Ureter (tissue), 1 donor: ENCODE data around the gene SLC24A4. TPM values are rescaled to one million over a fixed set of nuclear protein-coding genes. Genes with fewer than 3 reads are reported as not detected.

Source experiments
- DNase-seq: peaks from one replicate; pipeline ENCODE4 v3.0.0-alpha.2; 2020; ENCODE audit warnings: low spot score
- total RNA-seq: library from RNA; stranded (reverse); gene quantifications from one replicate; pipeline ENCODE4 v1.2.4, GENCODE V29; 2023
- donor health status: DM: yes; HTN: yes; CAD: no.

The SLC24A4 gene, protein sequence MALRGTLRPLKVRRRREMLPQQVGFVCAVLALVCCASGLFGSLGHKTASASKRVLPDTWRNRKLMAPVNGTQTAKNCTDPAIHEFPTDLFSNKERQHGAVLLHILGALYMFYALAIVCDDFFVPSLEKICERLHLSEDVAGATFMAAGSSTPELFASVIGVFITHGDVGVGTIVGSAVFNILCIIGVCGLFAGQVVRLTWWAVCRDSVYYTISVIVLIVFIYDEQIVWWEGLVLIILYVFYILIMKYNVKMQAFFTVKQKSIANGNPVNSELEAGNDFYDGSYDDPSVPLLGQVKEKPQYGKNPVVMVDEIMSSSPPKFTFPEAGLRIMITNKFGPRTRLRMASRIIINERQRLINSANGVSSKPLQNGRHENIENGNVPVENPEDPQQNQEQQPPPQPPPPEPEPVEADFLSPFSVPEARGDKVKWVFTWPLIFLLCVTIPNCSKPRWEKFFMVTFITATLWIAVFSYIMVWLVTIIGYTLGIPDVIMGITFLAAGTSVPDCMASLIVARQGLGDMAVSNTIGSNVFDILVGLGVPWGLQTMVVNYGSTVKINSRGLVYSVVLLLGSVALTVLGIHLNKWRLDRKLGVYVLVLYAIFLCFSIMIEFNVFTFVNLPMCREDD
- 0.75 TPM for total RNA-seq

DNA sequence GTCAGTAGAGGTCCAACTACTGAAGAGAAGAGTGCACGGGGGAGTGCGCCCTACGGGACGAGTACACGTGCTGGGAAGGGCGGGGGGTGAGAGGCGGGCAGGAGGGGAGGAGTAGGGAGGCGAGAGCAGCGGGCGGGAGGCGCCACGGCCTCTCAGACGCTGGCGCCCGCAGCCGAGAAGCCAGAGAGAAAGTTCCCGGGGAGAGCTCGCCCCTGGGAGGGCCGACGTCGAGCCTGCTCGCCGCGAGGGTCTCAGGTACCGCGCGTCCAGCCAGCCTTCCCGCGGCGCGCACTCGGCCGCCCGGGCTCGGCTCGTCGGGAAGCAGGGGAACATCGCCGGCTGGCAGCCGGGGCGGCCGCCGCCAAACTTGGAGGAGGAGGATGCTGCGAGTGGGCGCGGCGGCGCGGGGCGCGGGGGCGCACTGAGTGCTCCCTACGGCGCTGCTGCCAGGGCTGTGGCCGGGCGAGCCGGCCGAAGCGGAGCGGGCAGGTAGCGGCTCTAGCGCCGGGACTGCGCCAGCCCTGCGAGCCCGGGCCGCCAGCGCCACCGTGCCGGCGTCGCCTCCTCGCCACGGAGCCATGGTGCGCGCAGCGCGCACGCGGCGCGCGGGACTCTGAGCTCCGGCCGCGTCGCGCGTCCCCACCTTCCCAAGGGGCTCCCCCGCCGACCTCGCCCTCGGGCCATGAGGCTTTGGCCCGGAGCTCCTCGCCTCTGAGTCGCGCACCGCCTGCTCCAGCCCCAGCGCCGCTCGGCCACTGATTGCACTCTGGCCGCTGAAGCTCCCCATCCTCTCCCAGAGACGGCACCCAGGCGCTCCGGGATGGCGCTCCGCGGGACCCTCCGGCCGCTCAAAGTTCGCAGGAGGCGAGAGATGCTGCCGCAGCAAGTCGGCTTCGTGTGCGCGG is at the start of gene SLC24A4:
Gene SLC24A4 (plus strand): TSS at position 155 of the 905 bp plus-strand sequence. CDS start 666 bp downstream, at position 821.
- DNase-seq = no peak

DNA sequence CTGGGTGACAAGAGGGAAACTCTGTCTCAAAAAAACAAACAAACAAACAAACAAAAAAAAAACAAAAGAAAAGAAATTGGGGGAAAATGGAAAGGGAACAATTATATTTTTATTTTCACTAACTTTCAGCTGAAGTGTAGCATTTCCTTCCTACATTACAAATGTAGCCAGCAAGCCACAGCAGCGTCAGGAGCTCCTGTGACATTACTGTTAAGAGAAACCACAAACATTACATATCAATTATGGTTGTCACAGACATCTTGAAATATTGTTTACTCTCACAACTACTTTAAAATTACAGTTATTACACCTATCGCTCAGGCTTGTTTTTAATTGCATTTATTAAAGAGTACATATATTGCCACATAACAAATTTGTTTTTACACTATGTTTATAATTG is 49.8 kb upstream of the SLC24A4 start:
- DNase-seq = no peak

DNA sequence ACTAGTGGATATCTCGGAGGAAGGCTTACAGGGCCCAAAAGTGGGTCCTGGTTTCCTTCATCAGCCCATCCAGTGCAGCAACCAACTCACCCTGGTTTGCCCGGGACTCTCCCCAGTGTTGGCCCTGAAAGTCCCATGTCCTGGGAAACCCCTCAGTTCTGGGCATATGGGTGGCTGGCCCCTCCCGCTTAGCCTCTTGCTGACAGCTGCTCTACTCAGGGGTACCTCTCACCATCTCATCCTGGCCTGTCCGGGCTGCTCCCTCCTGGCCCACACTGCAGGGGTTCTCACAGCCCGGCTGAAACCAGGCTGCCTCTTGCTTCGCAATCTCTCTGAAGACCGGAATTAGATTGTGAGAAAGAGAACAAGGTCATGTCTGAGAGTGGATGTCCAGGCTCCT is 48.9 kb upstream of the SLC24A4 start:
- DNase-seq = no peak

GRCh38 chr14:92276074-92276473 is 46.9 kb upstream of the SLC24A4 start:
- no peak for DNase-seq

DNA sequence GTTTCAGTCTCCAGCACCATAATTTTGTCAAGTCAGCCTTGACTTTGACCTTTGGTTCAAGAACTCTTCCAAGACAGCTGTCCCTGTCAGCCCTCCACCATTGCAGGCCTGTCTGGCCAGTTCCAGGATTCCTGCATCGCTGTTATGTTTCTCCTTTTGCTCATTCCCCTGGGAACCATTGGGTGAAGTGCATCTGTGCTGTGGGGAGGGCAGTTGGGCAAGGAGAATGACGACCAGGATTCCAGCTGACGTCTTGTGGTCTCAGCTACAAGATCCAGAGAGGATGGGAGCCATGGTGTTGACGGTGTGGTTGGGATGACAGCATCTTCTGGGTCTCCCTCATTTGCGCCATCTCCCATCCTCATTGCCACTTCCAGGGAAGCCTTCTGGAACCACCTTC is 45.9 kb upstream of the SLC24A4 start:
- no peak for DNase-seq

- no peak for DNase-seq
Measured at GRCh38 chr14:92280554-92281262, 42.3 kb upstream of the SLC24A4 start.

GRCh38 chr14:92282669-92283068 is 40.3 kb upstream of the SLC24A4 start:
- DNase-seq = no peak

- DNase-seq = no peak
Measured at GRCh38 chr14:92285311-92285710, 37.7 kb upstream of the SLC24A4 start.

DNA sequence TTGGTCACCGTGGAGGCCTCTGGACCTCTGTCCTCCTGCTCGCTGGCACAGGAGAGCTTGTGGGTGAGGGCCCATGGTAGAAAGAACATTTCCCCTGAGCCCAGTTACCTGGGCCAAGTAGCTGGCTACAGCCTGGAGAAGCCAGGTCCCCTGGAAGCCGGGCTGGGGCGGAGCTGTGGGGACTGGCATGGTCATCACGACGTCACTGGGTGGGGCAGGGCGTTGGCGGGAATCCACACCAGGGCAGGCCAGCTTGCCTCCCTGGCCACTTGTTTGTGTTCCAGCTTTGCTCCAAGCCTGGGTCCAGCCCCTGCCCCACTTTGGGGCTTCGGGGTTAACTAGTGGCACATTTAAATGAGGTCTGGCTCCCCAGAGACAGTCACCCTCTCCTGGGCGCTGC is 35.0 kb upstream of the SLC24A4 start:
- no peak for DNase-seq

DNA sequence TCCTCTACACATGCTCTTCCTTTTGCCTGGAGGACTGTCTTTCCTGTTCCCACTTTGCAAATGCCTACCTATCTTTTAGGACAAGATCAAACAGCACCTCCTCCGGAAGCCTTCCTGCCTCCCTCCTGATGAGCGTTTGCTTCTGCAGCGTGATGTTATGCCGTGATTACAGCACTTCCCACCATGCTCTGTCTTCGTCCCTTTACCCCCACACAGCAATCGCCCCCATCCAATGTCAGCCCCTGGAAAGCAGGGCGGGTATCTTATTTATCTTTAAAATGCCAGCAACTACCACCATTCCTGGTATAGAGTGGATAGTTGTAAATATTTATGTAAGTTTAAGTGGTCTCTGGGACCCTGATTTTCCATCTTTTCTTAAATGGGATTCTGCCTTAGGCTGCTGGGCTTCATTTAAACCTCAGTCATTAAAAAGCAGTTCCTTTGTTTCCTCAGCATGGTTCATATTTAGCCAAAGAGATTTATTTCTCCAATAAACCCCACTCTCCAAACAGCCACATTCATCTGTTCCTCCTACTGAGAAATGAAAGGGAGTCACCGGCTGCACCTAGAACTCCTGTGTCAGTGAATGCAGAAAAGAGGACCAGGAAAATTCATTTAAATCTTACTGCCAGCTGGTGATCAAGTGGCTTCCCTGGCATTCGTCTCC is 33.8 kb upstream of the SLC24A4 start:
- no peak for DNase-seq

DNA sequence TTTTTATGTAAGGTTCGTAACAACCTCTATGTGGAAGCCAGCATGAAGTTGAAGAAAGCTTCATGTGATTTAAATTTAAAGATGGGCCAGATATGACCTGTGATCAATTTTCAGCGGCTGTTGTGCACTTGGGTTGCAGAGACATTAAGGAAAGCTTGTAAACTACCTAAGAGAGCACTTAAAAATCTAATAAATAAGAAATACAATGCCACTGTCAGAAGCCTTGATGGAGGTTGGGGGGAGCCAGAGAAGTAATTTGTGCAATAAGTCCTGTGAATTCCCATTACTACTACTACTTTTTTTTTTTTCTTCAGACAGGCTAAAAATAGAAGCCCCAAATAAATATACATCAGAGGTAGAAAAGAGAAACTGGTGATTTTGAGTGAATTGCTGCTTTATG is 30.3 kb upstream of the SLC24A4 start:
- no peak for DNase-seq

- DNase-seq = no peak
Measured at GRCh38 chr14:92294506-92294905, 28.5 kb upstream of the SLC24A4 start.

GRCh38 chr14:92297818-92298595 is 25.0 kb upstream of the SLC24A4 start:
- DNase-seq = no peak

DNA sequence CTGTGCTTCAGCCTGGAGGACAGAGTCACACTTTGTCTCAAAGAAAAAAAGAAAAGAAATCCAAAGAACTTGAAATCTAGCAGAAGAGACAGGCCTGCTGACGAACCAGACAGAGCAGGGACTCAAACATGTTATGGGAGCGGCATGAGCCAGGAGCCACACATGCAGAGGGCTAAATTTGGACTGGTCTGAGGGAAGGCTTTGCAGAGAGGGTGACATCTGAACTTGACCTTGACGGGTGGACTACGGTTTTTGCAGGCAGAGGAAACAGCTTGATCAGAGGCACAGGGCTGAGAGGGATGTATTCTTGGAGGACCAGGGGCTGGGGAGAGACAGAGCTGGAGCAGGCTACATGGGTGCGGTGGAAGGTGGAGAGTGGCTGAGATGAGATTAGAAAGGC is 20.5 kb upstream of the SLC24A4 start:
- no peak for DNase-seq

DNA sequence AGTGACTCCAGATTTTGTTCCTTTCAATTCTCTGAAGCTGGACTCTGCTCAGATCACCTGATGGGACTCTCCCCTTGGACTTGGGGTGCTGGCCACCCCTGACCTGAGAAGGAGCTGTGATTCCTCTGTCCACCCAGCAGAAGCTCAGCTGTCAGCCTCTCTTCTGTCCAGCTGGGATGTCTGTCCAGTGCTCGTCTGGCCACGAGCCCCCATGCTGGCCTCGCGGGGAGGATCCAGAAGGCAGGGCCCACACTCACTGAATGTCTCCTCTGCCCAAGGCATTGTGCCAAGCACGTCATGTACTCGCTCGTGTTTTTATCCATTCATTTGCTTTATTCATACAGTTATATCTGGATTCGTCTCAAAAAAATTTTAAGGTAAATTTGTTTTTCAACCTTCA is 14.2 kb upstream of the SLC24A4 start:
- DNase-seq = no peak

DNA sequence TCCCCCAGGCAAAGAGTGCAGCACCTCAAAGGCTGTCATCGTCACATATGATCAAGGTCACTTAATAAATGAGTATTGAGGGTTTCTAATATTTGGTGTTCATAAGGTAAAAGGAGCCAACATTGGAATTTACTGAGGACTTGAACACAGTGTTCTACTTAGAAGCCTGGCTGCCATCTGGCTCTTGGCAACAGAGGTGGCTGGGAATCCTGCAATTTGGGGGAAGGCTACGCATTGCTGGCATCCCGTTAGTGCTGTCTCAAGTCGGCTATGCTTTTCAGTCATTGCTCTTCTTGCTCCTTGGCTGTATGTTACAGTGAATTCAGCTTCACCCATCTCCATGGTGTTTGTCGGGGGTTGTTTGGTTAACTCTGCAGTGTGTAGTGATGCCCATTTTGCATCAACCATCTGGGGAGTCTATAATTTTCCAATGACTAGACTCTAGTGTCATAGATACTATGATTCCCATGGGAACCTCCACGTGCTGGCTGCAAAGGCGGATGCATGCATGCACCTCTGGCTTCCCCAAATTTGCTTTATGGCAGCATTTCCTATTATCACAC is 12.9 kb upstream of the SLC24A4 start:
- no peak for DNase-seq

GRCh38 chr14:92310776-92311375 is 12.1 kb upstream of the SLC24A4 start:
- no peak for DNase-seq

DNA sequence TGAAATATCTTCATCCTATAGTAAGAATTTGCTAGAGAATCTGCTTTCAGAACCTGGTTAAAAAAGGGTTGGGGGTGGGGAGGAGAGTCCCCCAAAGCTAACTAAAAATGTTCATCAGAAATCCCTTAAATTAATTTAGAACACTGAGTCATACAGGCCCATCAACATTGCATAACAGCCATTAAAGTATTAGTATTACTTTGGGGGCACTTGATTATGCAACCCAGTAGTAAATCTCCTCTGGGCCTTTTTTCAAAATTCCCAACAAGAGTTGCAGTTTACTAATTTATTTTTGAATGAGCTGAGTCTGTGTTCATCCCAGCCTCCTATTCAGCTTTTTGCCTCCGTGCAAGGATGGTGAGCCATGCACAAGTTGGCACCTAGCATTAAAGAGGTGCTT is 8.8 kb upstream of the SLC24A4 start:
- no peak for DNase-seq

DNA sequence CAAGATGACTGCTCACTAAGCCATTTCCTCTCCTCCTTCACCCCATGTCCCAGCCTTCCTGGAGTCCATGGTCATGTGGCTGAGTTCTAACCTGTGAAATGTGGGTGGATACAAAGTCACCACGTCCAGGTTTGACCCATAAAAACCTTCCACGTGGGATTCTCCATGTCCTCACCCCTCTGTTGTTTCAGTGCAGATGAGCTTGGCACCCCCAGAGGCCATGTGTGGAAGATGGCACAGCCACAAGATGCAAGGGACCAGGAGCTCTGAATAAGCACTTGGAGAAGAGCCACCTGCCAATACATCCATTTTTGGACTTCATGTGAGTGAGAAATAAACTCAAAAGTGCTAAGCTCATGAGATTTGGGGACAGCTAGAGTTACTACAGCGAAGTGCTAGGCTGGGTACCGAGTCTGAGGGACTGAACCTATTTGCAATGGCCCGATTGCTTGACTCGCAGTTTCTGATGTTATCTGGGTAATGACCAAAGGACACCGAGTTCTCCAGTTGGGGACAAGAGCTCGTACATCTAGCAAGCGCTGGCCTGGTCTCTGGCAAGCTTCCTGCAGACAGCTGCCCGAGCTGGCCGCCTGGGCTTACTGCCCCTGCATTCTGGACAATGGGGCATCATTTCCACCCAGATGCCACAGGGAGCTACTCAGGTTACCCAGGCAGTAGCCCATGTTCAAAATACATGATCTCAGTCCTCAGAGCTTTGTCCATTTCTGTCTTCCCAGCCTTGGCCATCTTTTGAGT is 7.7 kb upstream of the SLC24A4 start:
- no peak for DNase-seq
